Keratinocyte (primary cell): Measurements from ENCODE around the gene PLA2G2C. TPM values are rescaled to one million over a fixed set of nuclear protein-coding genes. Genes with fewer than 3 reads are reported as not detected.

Experiments
- DNase-seq: peaks from one replicate; pipeline ENCODE4 v3.0.0-alpha.2; 2011; ENCODE audit warnings: low read depth, missing footprints, low spot score
- FAIRE-seq: peaks from 2 replicates; lab custom pipeline; 2011; peaks lifted over from hg19 to GRCh38; lab: Jason Lieb, UNC
- H2AFZ ChIP-seq: 2 replicates; pipeline ENCODE4 v1.6.0; 2012; ENCODE audit warnings: low read length, control low read depth, inconsistent platforms; ENCODE audit not compliant: control insufficient read depth
- H3K27ac ChIP-seq: 2 replicates; pipeline ENCODE4 v1.5.1; 2011; ENCODE audit warnings: low read length; ENCODE audit not compliant: control insufficient read depth, insufficient read depth
- H3K27me3 ChIP-seq: 3 replicates; pipeline ENCODE4 v1.6.0; 2011; ENCODE audit warnings: low read length; ENCODE audit not compliant: control insufficient read depth, insufficient read depth; ENCODE audit errors: extremely low read depth
- H3K36me3 ChIP-seq, 2 experiments: 2 replicates in 1 of 2; 3 replicates in 1 of 2; pipeline ENCODE4 v1.5.1; 2011; ENCODE audit warnings: low read length in 2 of 2, mild to moderate bottlenecking in 1 of 2; ENCODE audit not compliant: control insufficient read depth in 2 of 2, insufficient read depth in 2 of 2; ENCODE audit errors: extremely low read depth in 1 of 2
- H3K4me1 ChIP-seq: 3 replicates; pipeline ENCODE4 v1.5.1; 2011; ENCODE audit warnings: low read length; ENCODE audit not compliant: control insufficient read depth, insufficient read depth; ENCODE audit errors: extremely low read depth
- H3K4me2 ChIP-seq: 3 replicates; pipeline ENCODE4 v1.6.0; 2011; ENCODE audit warnings: low read depth, low read length; ENCODE audit not compliant: control insufficient read depth, insufficient read depth; ENCODE audit errors: extremely low read depth
- H3K4me3 ChIP-seq, 3 experiments: fragments of 200-600 bp in 1 of 3; sonication (generic) in 1 of 3; 2 replicates in 2 of 3; 3 replicates in 1 of 3; pipeline ENCODE4 v1.5.1; 2011 to 2016; ENCODE audit warnings: low read length in 3 of 3, mild to moderate bottlenecking in 3 of 3, control low read depth in 2 of 3, inconsistent platforms in 1 of 3, low read depth in 1 of 3, mixed read lengths in 1 of 3, mixed run types in 1 of 3, moderate library complexity in 1 of 3; ENCODE audit not compliant: control insufficient read depth in 2 of 3, insufficient read depth in 2 of 3; ENCODE audit errors: extremely low read depth in 1 of 3
- H3K79me2 ChIP-seq: 2 replicates; pipeline ENCODE4 v1.6.0; 2012; ENCODE audit warnings: low read length; ENCODE audit not compliant: control insufficient read depth, insufficient read depth
- H3K9ac ChIP-seq: 3 replicates; pipeline ENCODE4 v1.6.0; 2011; ENCODE audit warnings: low read length; ENCODE audit not compliant: control insufficient read depth, insufficient read depth; ENCODE audit errors: extremely low read depth
- H3K9me1 ChIP-seq: 3 replicates; pipeline ENCODE4 v1.6.0; 2011; ENCODE audit warnings: low read length; ENCODE audit not compliant: control insufficient read depth, insufficient read depth; ENCODE audit errors: extremely low read depth
- H3K9me3 ChIP-seq: 2 replicates; pipeline ENCODE4 v1.5.1; 2012; ENCODE audit warnings: low read depth, low read length; ENCODE audit not compliant: control insufficient read depth
- H4K20me1 ChIP-seq: 3 replicates; pipeline ENCODE4 v1.6.0; 2011; ENCODE audit warnings: low read length; ENCODE audit not compliant: control insufficient read depth, insufficient read depth; ENCODE audit errors: extremely low read depth
- EZH2 ChIP-seq: IDR thresholded peaks from one replicate; pipeline ENCODE4 v1.6.1; 2012; ENCODE audit warnings: inconsistent platforms, mild to moderate bottlenecking, low read length, moderate library complexity
- dilution Hi-C: fragments of 300-500 bp; cut with MboI; formaldehyde crosslinking; loops from one replicate; pipeline ENCODE4 v1.7.0; 2020; ENCODE audit warnings: low sequenced_read_pairs; ENCODE audit not compliant: extremely low pct_ligation_motif_present
- polyA plus RNA-seq, 5 experiments: library from polyadenylated mRNA; depleted of rRNA in 3 of 5; stranded (reverse) in 3 of 5; stranded (forward) in 1 of 5; unstranded in 1 of 5; fragments of >200 nt; gene quantifications; 1 replicate in 1 of 5; 2 replicates in 3 of 5; 3 replicates in 1 of 5; pipeline versions ENCODE4 v1.2.1 to v1.2.3, GENCODE V29; 2011 to 2012; ENCODE audit warnings: missing spikeins in 2 of 5, low read depth in 1 of 5, low replicate concordance in 1 of 5
- TF ChIP-seq, protein P1 (sequence below), 3 experiments: IDR thresholded peaks in 1 of 3; conservative IDR thresholded peaks in 1 of 3; optimal IDR thresholded peaks in 1 of 3; 2 replicates in 2 of 3; 3 replicates in 1 of 3; pipeline versions ENCODE3 to v1.5.1; 2011; ENCODE audit warnings: low read length in 3 of 3, mild to moderate bottlenecking in 3 of 3, moderate library complexity in 2 of 3, control low read depth in 1 of 3, inconsistent platforms in 1 of 3; ENCODE audit not compliant: insufficient read depth in 2 of 3; ENCODE audit errors: extremely low read depth in 1 of 3

Gene PLA2G2C
- polyA plus RNA-seq, 1 donor (not counting 4 experiments of a cell fraction or from before 2014, with no cell fraction given) = not detected

GRCh38 chr1:20115916-20116315 is 70.4 kb downstream of the PLA2G2C start:
- Histone ChIP-seq H3K4me3 (no peak overlapping the region), H4K20me1 (no peaks in the 10 kb centered on the region), H3K4me1 (peaks cover 5% of the 10 kb centered on the region), H3K9ac (no peak overlapping the region), H3K9me3 (no peaks in the 10 kb centered on the region), H3K79me2 (no peaks in the 10 kb centered on the region), H3K27me3 (peaks cover 4% of the 10 kb centered on the region), H3K4me2 (no peak overlapping the region), H3K36me3 (no peaks in the 10 kb centered on the region), H3K9me1 (no peaks in the 10 kb centered on the region), H2AFZ (no peak overlapping the region), H3K27ac (no peak overlapping the region)
- no peak for DNase-seq
- dilution Hi-C loops = no loop called here
- no peak for TF ChIP-seq EZH2
- TF ChIP-seq, protein P1, sequence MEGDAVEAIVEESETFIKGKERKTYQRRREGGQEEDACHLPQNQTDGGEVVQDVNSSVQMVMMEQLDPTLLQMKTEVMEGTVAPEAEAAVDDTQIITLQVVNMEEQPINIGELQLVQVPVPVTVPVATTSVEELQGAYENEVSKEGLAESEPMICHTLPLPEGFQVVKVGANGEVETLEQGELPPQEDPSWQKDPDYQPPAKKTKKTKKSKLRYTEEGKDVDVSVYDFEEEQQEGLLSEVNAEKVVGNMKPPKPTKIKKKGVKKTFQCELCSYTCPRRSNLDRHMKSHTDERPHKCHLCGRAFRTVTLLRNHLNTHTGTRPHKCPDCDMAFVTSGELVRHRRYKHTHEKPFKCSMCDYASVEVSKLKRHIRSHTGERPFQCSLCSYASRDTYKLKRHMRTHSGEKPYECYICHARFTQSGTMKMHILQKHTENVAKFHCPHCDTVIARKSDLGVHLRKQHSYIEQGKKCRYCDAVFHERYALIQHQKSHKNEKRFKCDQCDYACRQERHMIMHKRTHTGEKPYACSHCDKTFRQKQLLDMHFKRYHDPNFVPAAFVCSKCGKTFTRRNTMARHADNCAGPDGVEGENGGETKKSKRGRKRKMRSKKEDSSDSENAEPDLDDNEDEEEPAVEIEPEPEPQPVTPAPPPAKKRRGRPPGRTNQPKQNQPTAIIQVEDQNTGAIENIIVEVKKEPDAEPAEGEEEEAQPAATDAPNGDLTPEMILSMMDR (optimal IDR thresholded peaks at IDR 0.05 in 1 of 3, IDR thresholded peaks at IDR 0.05 in 1 of 3, conservative IDR thresholded peaks at IDR 0.05 in 1 of 3; ENCODE audit: extremely low read depth in 1 of 3, insufficient read depth in 2 of 3, low read length in 3 of 3) = no peak
- FAIRE-seq = no peak

GRCh38 chr1:20115479-20115878 is 70.8 kb downstream of the PLA2G2C start:
- DNase-seq (no peak), FAIRE-seq (no peak)
- Histone ChIP-seq H3K4me3 (no peak overlapping the region), H3K79me2 (no peaks in the 10 kb centered on the region), H4K20me1 (no peaks in the 10 kb centered on the region), H3K9me3 (no peaks in the 10 kb centered on the region), H3K4me2 (no peak overlapping the region), H3K9ac (no peak overlapping the region), H3K27ac (no peak overlapping the region), H3K4me1 (peaks cover 9% of the 10 kb centered on the region), H3K27me3 (no peaks in the 10 kb centered on the region), H3K9me1 (no peaks in the 10 kb centered on the region), H3K36me3 (no peaks in the 10 kb centered on the region), H2AFZ (no peak overlapping the region)
- TF ChIP-seq, protein P1 (optimal IDR thresholded peaks at IDR 0.05 in 1 of 3, IDR thresholded peaks at IDR 0.05 in 1 of 3, conservative IDR thresholded peaks at IDR 0.05 in 1 of 3; ENCODE audit: extremely low read depth in 1 of 3, insufficient read depth in 2 of 3, low read length in 3 of 3) = no peak
- TF ChIP-seq EZH2 = no peak
- dilution Hi-C loops = no loop called here
